Caco-2 (cell line): Measurements from ENCODE around the gene DGKG. TPM values are rescaled to one million over a fixed set of nuclear protein-coding genes. Genes with fewer than 3 reads are reported as not detected.

Experiments
- BruUV-seq: library from RNA; stranded (reverse); fragments of 400-500 nt; replicated peaks from 2 replicates; lab custom pipeline; 2021; lab: Mats Ljungman, UMichigan
- CTCF ChIA-PET: fragments of 300-600 bp; sonication (Branson Sonifier 250); formaldehyde crosslinking; loops from one replicate; lab custom pipeline; 2022; ENCODE audit warnings: antibody characterized with exemption; lab: Charles Lee
- POLR2A ChIA-PET: fragments of 300-600 bp; sonication (Branson Sonifier 250); formaldehyde crosslinking; loops from one replicate; lab custom pipeline; 2022; ENCODE audit warnings: antibody characterized with exemption; lab: Charles Lee
- DNase-seq, 2 experiments: peaks; one replicate each; pipeline versions ENCODE4 v3.0.0 to v3.0.0-alpha.2; 2020 to 2022
- H3K27me3 ChIP-seq: replicated peaks from 2 replicates; pipeline ENCODE4 v1.6.0; 2011; ENCODE audit warnings: low read length; ENCODE audit not compliant: control insufficient read depth, insufficient read depth
- H3K36me3 ChIP-seq: 2 replicates; pipeline ENCODE4 v1.5.1; 2011; ENCODE audit warnings: low read length; ENCODE audit not compliant: control insufficient read depth, insufficient read depth
- H3K4me1 ChIP-seq: fragments of 250-450 bp; sonication (Bioruptor Pico); 2 replicates; pipeline ENCODE4 v1.5.1; 2020; ENCODE audit warnings: mild to moderate bottlenecking
- H3K4me3 ChIP-seq: 2 replicates; pipeline ENCODE4 v1.5.1; 2011; ENCODE audit warnings: low read depth, mild to moderate bottlenecking, control low read depth, low read length
- H3K9me3 ChIP-seq: fragments of 250-450 bp; sonication (Bioruptor Pico); 2 replicates; pipeline ENCODE4 v1.5.1; 2020; ENCODE audit warnings: mild to moderate bottlenecking, moderate library complexity
- H3K27ac Mint-ChIP-seq: one replicate; pipeline ENCODE4 v1.8.0; 2022; ENCODE audit warnings: mixed read lengths; ENCODE audit not compliant: unreplicated experiment
- H3K27me3 Mint-ChIP-seq: one replicate; pipeline ENCODE4 v1.8.0; 2022; ENCODE audit warnings: mixed read lengths; ENCODE audit not compliant: insufficient read depth, unreplicated experiment
- H3K36me3 Mint-ChIP-seq: one replicate; pipeline ENCODE4 v1.8.0; 2022; ENCODE audit warnings: mild to moderate bottlenecking, mixed read lengths; ENCODE audit not compliant: insufficient read depth, unreplicated experiment
- H3K4me1 Mint-ChIP-seq: one replicate; pipeline ENCODE4 v1.8.0; 2022; ENCODE audit warnings: low read depth, mixed read lengths; ENCODE audit not compliant: unreplicated experiment
- H3K4me3 Mint-ChIP-seq: one replicate; pipeline ENCODE4 v1.8.0; 2022; ENCODE audit warnings: mild to moderate bottlenecking, moderate library complexity, mixed read lengths; ENCODE audit not compliant: unreplicated experiment
- H3K9me3 Mint-ChIP-seq: one replicate; pipeline ENCODE4 v1.8.0; 2022; ENCODE audit warnings: mixed read lengths; ENCODE audit not compliant: unreplicated experiment
- CTCF ChIP-seq, 2 experiments: fragments of 200-600 bp in 1 of 2; IDR thresholded peaks; 1 replicate in 1 of 2; 2 replicates in 1 of 2; pipeline versions ENCODE4 v1.5.1 to v1.8.0; 2011 to 2022; ENCODE audit warnings: antibody characterized with exemption in 1 of 2, control low read depth in 1 of 2, inconsistent platforms in 1 of 2, low read depth in 1 of 2, low read length in 1 of 2, mild to moderate bottlenecking in 1 of 2, moderate library complexity in 1 of 2; ENCODE audit not compliant: insufficient read depth in 1 of 2, severe bottlenecking in 1 of 2, unreplicated experiment in 1 of 2
- intact Hi-C: fragments of 100-400 bp; cut with micrococcal nuclease; formaldehyde crosslinking; loops from one replicate; pipeline ENCODE4 v1.10.0; 2022; ENCODE audit not compliant: unreplicated experiment
- total RNA-seq: library from RNA; stranded (reverse); gene quantifications from 2 replicates; pipeline ENCODE4 v1.2.3, GENCODE V29; 2022

Gene DGKG
- total RNA-seq, 1 experiment from 2014 or later = 0.32 TPM

DNA sequence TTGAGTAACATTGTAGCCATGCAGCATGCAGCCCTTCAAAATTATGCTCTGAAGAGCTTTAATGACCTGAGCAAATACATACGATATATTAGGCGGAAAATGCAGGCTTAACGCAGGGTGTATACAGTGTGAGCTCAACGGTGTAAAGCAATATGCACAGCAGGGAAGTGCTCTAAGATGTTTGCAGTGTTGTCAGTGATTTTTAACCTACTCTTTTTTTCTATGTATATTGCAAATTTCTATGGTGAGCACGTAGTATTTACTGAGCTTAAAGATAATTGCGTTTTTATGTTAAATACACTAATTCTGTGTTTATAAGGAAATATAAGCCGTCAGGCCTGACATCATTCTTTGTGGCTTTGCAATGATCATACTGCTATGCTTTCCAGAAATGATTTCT lies 42.1 kb downstream of the DGKG start:
- H3K36me3 Mint-ChIP-seq = no peaks in the 10 kb centered on the region
- intact Hi-C loops = no loop called here
- no peak overlapping the region for H3K4me3 Mint-ChIP-seq
- no peak for DNase-seq
- CTCF ChIA-PET = no interaction called here
- peaks cover 9% of the 10 kb centered on the region for H3K9me3 Mint-ChIP-seq
- H3K36me3 ChIP-seq = no peaks in the 10 kb centered on the region
- POLR2A ChIA-PET = no interaction called here
- no TSS peak for BruUV-seq
- no peaks in the 10 kb centered on the region for H3K27me3 Mint-ChIP-seq
- no peaks in the 10 kb centered on the region for H3K9me3 ChIP-seq
- H3K27ac Mint-ChIP-seq = no peak overlapping the region
- H3K4me1 Mint-ChIP-seq = peaks cover 7% of the 10 kb centered on the region
- H3K4me1 ChIP-seq = no peaks in the 10 kb centered on the region
- no peak overlapping the region for H3K4me3 ChIP-seq
- no peaks in the 10 kb centered on the region for H3K27me3 ChIP-seq
- no peak for TF ChIP-seq CTCF (IDR thresholded peaks at IDR 0.05; ENCODE audit: insufficient read depth in 1 of 2, low read depth in 1 of 2, low read length in 1 of 2, severe bottlenecking in 1 of 2, unreplicated experiment in 1 of 2)

DNA sequence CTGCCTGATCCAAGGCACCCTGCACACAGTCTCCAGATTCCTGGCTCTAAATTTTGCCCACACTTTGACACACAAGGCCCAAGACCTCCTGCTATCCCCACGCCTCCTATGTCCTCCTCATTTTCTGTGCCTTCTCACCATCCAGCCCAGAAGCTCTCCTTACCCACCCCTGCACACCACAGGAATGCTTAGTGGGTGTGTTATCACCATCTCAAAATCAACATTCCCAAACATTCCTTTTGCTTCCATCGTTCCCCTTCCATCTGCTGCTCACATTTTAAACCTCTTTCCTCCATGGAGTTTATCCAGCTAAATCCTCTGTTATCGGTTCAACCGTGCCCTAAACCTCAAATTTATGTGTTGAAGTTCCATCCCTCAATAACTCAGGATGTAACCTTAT lies 43.9 kb downstream of the DGKG start:
- POLR2A ChIA-PET = no interaction called here
- no peak for DNase-seq
- Histone ChIP-seq H3K36me3 (no peaks in the 10 kb centered on the region), H3K4me3 (no peak overlapping the region), H3K9me3 (no peaks in the 10 kb centered on the region), H3K4me1 (no peaks in the 10 kb centered on the region), H3K27me3 (no peaks in the 10 kb centered on the region)
- H3K4me3 Mint-ChIP-seq = no peak overlapping the region
- H3K36me3 Mint-ChIP-seq = no peaks in the 10 kb centered on the region
- intact Hi-C loops = no loop called here
- CTCF ChIA-PET = no interaction called here
- peaks cover 7% of the 10 kb centered on the region for H3K9me3 Mint-ChIP-seq
- BruUV-seq = no TSS peak
- no peak for TF ChIP-seq CTCF (IDR thresholded peaks at IDR 0.05; ENCODE audit: insufficient read depth in 1 of 2, low read depth in 1 of 2, low read length in 1 of 2, severe bottlenecking in 1 of 2, unreplicated experiment in 1 of 2)
- H3K27me3 Mint-ChIP-seq = no peaks in the 10 kb centered on the region
- peaks cover 7% of the 10 kb centered on the region for H3K4me1 Mint-ChIP-seq
- no peak overlapping the region for H3K27ac Mint-ChIP-seq

GRCh38 chr3:186317478-186317877 lies 44.6 kb downstream of the DGKG start:
- BruUV-seq = no TSS peak
- H3K4me3 Mint-ChIP-seq = no peak overlapping the region

More at GRCh38 chr3:186317478-186317877, 44.6 kb downstream of the DGKG start:
- DNase-seq = no peak
- no peaks in the 10 kb centered on the region for H3K4me1 ChIP-seq
- no peaks in the 10 kb centered on the region for H3K27me3 ChIP-seq
- Mint-ChIP-seq H3K9me3 (peaks cover under 1% of the 10 kb centered on the region), H3K27me3 (no peaks in the 10 kb centered on the region), H3K27ac (no peak overlapping the region), H3K4me1 (peaks cover 7% of the 10 kb centered on the region), H3K36me3 (no peaks in the 10 kb centered on the region)
- H3K36me3 ChIP-seq = no peaks in the 10 kb centered on the region
- no peaks in the 10 kb centered on the region for H3K9me3 ChIP-seq
- intact Hi-C loops = no loop called here
- ChIA-PET POLR2A (no interaction called here), CTCF (no interaction called here)
- H3K4me3 ChIP-seq = no peak overlapping the region
- TF ChIP-seq CTCF (IDR thresholded peaks at IDR 0.05; ENCODE audit: insufficient read depth in 1 of 2, low read depth in 1 of 2, low read length in 1 of 2, severe bottlenecking in 1 of 2, unreplicated experiment in 1 of 2) = no peak
